ENCODE data around the gene C5orf63. TPM values are rescaled to one million over a fixed set of nuclear protein-coding genes. Genes with fewer than 3 reads are reported as not detected.
"Not testable (repeated sequence)": the region's sequence is repeated elsewhere in the genome, so short reads cannot be mapped to it uniquely, and the experiment has no call there.

C5orf63 gene
- total RNA-seq (2014; rRNA removed; shearing (Covaris generic)): 1.7 and 4.7 TPM in 2 replicates

DNA sequence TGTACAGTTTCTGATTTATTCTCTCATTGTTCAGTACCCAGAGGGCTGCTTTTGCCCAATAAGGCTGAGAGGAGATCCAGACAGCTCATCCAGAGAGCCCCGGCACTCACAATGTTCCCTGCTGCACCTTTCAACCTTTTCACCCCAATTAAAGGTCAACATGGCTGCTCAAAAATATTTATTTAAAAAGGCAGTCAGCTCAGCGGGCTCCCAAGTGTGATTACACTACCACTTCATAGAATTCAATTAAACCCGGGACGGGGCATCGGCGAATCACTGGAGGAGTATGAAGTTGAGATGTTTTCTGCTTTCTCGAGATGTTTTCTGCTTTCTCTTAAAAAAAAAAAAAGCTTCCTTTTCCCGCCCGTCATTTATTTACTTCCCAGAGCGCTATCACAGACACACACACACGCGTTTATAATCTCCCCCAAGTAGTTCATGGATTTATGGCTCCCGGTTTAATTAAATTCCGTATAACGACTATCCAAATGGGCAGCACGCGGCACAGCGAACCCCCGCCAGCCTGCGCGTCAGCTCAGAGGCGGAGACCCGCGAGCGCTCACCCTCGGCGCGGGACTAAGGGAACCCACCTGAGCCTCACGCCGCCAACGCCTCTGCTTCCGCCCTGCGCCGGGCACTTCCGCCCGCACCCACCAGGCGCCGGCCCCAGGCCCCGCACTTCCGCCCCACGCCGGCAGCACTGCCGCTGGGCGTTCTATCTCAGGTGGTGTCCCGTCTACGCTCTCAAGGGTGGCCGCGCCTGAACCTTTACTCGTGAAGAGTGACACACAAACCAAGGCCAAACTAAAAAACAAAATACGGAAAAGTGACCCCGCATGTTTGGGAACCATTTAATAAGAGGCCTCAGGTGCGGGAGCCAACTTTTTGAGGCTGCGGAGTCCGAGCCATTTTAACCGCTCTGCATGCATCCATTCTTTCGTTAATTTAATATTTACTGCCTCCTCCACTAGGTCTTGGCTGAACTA, at the start of gene C5orf63:
C5orf63 (minus strand) TSS at position 642 of the 986 bp plus-strand sequence. CDS start 14,507 bp downstream, outside the sequence.
- peak; percentile 74 for DNase-seq (ENCODE audit: low read depth)

DNA sequence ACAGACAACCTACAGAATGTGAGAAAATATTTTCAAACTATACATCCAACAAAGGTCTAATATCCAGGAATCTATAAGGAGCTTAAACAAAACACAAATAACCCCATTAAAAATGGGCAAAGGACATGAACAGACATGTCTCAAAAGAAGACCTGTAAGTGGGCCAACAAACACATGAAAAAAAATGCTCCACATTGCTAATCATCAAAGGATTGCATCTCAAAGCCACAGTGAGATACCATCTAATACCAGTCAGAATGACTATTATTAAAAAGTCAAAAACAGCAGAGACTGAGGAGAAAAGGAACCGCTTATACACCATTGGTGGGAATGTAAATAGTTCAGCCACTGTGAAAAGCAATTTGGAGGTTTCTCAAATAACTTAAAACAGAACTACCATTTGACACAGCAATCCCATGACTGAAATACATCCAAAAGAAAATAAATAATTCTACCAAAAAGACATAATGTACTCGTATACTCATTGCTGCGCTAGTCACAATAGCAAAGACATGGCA, 39.1 kb upstream of the C5orf63 start:
- no peak for DNase-seq (ENCODE audit: low read depth)

DNA sequence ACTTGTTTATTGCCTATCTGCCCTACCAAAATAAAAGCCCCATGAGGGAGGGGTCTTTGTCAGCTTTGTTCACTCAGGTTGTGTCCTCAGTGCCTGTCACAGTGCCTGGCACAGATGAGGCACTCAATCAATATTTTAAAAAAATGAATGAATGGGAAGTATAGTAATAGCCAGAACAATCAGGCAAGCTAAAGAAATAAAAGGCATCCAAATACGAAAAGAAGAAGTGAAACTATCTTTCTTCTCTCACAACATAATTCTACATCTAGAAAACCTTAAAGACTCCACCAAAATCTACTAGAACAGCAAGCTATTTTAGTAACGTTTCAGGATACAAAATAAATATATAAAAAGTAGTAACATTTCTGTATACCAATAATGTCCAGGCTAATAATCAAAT, 37.8 kb upstream of the C5orf63 start:
- DNase-seq (ENCODE audit: low read depth): no peak

DNA sequence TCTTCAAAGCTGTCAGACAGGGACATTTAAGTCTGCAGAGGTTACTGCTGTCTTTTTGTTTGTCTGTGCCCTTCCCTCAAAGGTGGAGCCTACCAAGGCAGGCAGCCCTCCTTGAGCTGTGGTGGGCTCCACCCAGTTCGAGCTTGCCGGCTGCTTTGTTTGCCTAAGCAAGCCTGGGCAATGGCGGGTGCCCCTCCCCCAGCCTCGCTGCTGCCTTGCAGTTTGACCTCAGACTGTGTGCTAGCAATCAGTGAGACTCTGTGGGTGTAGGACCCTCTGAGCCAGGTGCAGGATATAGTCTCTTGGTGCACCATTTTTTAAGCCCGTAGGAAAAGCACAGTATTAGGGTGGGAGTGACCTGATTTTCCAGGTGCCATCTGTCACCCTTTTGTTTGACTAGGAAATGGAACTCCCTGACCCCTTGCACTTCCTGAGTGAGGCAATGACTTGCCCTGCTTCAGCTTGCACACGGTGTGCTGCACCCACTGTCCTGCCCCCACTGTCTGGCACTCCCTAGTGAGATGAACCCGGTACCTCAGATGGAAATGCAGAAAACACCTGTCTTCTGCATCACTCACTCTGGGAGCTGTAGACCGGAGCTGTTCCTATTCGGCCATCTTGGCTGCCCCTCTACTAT, 35.4 kb upstream of the C5orf63 start:
- not testable (repeated sequence) for DNase-seq (ENCODE audit: low read depth)

GRCh38 chr5:127101935-127102334, 28.6 kb upstream of the C5orf63 start:
- DNase-seq (ENCODE audit: low read depth): no peak

- peak; percentile 12 for DNase-seq (ENCODE audit: low read depth)
Measured at GRCh38 chr5:127101533-127101932, 28.2 kb upstream of the C5orf63 start.

DNA sequence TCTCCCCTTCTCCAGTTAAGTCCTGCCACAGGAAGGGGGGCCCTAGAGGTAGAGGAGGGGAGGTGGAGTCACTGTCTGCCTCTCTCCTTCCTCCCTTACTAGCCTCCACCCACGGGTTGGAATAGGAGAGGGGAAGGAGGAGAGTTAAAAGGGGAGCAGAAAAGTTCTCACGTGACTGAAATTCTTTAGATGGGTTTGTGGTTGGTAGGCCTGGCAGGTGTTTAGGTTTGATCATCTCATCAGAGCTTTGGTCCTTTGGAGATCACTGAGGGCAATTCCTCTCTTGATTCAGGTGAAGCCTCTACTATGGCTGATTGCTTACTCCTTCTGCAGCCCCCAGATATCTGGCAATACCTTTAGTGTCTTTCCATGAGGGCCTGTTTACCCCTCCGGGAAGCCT, 24.9 kb upstream of the C5orf63 start:
- no peak for DNase-seq (ENCODE audit: low read depth)

DNA sequence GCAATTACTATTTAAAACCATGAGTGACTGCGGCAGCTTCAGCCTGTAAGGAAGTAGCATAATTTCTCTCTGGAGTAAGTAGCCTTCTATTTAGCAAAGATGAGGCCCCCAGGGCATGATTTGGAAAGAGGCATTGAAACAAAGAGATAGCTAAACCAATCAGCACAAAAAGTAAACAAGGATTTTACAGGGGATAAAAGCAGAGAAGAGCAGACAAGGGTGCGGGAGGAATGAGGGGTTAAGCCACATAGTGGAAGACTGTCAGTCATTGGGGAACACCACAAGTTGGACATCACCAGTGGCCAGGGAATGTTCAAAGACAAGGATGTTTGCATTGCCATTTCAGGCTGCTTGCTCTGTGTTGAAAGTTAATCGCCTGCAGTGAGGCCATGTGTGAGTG, 24.0 kb upstream of the C5orf63 start:
- DNase-seq (ENCODE audit: low read depth): no peak

GRCh38 chr5:127096328-127096993, 23.2 kb upstream of the C5orf63 start:
- DNase-seq (ENCODE audit: low read depth): no peak

DNA sequence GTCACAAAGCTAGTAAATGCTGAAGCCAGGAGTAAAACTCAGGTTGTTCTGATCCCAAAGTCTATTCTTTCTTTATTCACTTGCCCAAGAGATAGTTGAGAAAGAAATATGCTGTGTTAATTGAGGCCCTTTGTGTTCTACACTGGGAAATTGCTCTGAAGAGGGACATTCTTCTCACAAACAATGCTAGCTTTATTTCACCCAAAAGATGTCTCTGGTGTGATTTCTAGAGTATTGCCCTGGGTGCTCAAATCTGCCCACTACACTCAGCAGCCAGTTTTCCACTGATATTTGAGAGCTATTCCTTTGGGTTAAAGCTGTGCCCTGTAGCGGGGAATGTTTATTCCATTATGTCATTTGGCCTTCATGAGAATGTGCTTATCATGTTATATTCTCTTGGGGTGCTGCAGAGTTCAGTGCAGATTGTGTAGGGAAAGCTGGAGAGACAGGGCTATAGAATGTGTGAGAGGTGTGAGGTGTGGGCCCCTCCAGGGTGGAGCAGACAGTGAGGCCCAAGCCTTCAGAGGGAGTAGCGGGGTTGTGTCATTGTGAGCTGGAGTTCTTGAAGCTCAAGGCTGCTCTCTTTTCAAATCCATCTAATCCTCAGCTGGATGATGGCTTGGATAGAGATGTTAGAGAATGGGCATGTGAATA, 21.0 kb upstream of the C5orf63 start:
- no peak for DNase-seq (ENCODE audit: low read depth)

GRCh38 chr5:127092690-127093089, 19.4 kb upstream of the C5orf63 start:
- peak; percentile 58 for DNase-seq (ENCODE audit: low read depth)

DNA sequence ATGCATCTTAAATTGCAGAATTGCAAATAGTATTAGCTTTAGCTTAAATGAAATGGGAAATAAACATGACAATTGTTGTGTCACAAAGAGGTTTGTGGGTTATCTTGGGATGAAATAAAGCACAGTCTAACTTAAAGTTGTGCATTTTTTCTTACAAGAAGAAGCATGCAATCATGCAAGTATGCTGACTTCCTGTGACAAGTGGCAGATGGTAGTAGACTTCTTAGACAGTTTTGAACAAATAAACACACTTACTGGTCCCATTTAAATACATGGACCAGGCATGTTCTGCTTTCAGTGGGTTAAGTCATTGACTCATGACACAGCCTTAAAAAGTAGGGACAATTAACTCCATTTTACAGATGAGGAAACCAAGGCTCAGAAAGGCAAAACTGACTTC, 15.9 kb upstream of the C5orf63 start:
- DNase-seq (ENCODE audit: low read depth): no peak

DNA sequence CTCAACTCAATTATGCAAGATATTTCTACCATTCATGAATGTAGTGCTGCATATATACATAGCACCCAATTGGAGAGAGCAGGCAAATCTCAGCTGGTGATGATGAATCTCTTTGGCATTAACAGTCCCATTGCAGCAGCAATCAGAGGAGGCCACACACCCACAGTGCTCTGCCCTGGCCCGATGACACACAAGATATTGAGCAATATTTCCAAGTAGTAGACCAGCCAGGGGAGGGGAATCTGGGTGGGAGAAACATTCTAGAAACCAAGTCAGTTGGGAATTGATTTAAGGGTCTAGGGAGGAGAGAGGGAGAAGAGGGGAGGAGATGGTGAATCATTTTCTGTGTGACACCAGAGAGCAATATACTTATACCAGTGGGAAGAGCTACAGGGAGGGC, 14.9 kb upstream of the C5orf63 start:
- peak; percentile 83 for DNase-seq (ENCODE audit: low read depth)

GRCh38 chr5:127086589-127086988, 13.3 kb upstream of the C5orf63 start:
- no peak for DNase-seq (ENCODE audit: low read depth)

- no peak for DNase-seq (ENCODE audit: low read depth)
Measured at GRCh38 chr5:127085796-127086195, 12.5 kb upstream of the C5orf63 start.

DNA sequence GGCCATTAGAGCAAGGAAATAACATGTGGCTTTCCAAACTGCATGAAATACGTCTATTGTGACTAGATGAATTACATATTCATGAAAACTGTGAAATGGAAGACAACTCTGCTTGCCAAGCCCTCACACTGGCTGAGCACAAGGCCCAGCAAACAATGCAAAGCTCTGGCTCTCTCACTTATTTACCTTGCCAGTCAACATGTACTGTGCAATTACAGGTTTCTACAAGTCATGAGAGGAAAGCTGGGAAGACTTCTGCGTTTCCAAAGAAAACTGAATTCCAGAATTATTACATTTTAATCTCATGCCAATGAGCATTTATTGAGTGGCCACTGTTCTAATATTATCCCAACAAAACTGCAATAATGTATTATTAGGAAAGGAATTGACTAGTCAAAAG, 12.1 kb upstream of the C5orf63 start:
- DNase-seq (ENCODE audit: low read depth): no peak

- no peak for DNase-seq (ENCODE audit: low read depth)
Measured at GRCh38 chr5:127084656-127085055, 11.4 kb upstream of the C5orf63 start.

GRCh38 chr5:127083711-127084110, 10.4 kb upstream of the C5orf63 start:
- DNase-seq (ENCODE audit: low read depth): no peak

GRCh38 chr5:127079994-127080491, 6.7 kb upstream of the C5orf63 start:
- no peak for DNase-seq (ENCODE audit: low read depth)

DNA sequence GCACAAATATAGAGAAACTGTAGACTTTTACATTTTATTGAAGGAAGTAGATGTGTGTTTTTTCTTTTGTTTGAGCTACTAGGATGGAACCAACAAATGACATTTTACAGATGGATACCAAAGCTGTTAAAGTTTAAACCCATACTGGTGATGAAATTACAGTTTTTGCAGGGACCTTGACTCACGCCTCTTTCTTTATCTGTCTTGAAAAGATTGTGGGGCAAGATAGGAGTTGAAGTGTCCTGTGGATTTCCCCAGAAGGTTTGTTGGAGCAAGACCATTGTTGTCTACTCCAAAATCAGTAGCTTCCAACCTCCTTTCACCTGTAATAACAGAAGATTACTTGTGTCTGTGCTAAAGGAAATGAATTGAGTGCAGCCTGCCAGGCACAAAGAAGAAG, 4.1 kb upstream of the C5orf63 start:
- DNase-seq (ENCODE audit: low read depth): no peak

All from Daoy (cell line).